ENCODE results near the gene ATAD2B. TPM values are rescaled to one million over a fixed set of nuclear protein-coding genes. Genes with fewer than 3 reads are reported as not detected.

Gene ATAD2B
- polyA plus RNA-seq, 4 donors: 15.8 to 25.7 (median 19.0) TPM

GRCh38 chr2:23916727-23917405 lies 10.1 kb downstream of the ATAD2B start:
- no peak for DNase-seq (ENCODE audit: low read depth in 4 of 4, low spot score in 2 of 4)

- no peak for DNase-seq (ENCODE audit: low read depth in 4 of 4, low spot score in 2 of 4)
Measured at GRCh38 chr2:23915327-23915726, 11.6 kb downstream of the ATAD2B start.

DNA sequence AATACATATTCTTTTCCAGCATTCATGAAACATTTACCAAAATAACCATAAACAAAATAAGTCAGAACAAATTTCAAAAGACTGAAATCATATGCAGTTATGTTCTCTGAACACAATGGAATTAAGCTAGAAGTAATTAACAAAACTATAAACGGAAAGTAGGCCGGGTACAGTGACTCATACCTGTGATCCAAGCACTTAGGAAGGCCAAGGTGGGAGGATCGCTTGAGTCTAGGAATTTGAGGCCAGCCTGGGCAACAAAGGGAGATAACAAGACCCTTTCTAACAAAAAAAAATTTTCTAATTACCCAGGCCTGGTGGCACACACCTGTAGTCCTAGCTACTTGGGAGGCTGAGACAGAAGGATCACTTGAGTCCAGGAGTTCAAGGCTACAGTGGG lies 14.9 kb downstream of the ATAD2B start:
- no peak for DNase-seq (ENCODE audit: low read depth in 4 of 4, low spot score in 2 of 4)

- DNase-seq (ENCODE audit: low read depth in 4 of 4, low spot score in 2 of 4): no peak
Measured at GRCh38 chr2:23905155-23905554, 21.8 kb downstream of the ATAD2B start.

DNA sequence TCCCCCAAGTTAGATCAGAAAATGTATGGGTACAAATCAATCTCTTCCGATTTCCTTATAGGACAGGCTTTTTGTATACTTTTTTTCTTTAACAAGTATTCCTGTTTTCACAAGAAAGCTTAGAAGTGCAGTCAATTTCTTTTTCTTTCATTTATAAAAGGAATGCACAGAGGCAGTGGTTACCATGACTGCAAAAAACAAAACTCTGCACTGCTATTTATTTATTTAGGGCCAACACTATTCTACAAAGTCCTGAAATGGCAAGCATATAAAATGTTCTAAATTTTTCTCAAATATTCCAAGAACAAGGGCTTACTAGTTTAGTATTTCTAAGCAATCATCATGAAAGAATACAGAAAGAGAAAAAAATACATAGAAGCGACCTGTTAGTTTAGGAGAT lies 22.2 kb downstream of the ATAD2B start:
- DNase-seq (ENCODE audit: low read depth in 4 of 4, low spot score in 2 of 4): no peak

DNA sequence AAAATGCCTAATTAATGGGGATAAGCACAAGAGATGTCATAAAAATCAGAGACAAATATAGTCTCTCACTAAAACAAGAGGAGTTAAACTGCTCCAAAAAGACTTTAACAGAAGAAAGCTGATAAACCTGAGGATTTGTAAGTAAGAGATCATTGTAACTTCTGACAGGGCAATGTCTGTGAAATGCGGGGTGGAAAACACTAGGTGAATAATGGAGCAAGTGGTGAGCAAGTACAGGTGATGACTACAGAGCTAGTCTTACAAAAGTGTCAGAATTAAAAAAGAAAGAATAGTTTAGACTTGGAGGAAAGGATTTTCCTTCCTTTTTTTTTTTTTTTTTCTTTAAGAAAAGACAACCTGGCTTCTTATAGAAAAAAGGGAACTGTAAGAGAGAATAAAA lies 22.7 kb downstream of the ATAD2B start:
- DNase-seq (ENCODE audit: low read depth in 4 of 4, low spot score in 2 of 4): no peak

DNA sequence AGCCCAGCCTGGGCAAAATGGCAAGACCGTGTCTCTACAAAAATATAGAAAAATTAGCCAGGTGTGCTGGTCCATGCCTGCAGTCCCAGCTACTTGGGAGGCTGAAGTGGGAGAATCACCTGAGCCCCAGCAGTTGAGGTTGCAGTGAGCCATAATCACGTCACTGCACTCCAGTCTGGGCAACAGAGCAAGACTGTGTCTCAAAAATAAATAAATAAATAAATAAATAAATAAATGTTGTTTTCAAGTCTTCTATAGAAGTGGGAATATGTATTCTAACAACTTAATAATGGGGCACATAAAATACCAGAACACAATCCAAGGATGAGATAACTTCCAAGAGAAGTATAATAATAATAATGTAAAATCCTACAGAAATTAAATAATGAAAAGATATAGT lies 23.9 kb downstream of the ATAD2B start:
- no peak for DNase-seq (ENCODE audit: low read depth in 4 of 4, low spot score in 2 of 4)

- no peak for DNase-seq (ENCODE audit: low read depth in 4 of 4, low spot score in 2 of 4)
Measured at GRCh38 chr2:23901966-23902846, 24.7 kb downstream of the ATAD2B start.

- no peak for DNase-seq (ENCODE audit: low read depth in 4 of 4, low spot score in 2 of 4)
Measured at GRCh38 chr2:23900541-23901322, 26.2 kb downstream of the ATAD2B start.

- DNase-seq (ENCODE audit: low read depth in 4 of 4, low spot score in 2 of 4): no peak
Measured at GRCh38 chr2:23900133-23900532, 26.8 kb downstream of the ATAD2B start.

DNA sequence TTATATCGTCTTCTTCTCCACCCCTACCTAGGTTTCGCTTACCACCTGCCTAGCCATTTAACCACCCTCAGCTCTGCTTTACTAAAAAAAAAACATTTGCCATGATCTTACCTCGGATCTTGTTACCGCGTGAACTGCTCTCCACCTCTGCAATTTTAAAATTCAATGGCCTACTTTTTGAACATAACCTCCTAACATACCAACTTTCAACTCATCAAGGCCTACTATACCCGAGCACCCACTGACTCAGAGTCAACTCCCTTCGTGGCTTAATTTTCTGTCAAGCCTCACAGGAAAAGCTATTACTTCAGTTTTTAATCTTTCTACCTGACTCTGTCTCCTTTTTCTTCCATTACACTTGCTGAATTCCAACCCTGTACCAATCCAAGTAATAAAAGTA lies 55.7 kb downstream of the ATAD2B start:
- DNase-seq (ENCODE audit: low read depth in 4 of 4, low spot score in 2 of 4): no peak

GRCh38 chr2:23867449-23867848 lies 59.5 kb downstream of the ATAD2B start:
- no peak for DNase-seq (ENCODE audit: low read depth in 4 of 4, low spot score in 2 of 4)

GRCh38 chr2:23862716-23863426 lies 64.1 kb downstream of the ATAD2B start:
- DNase-seq (ENCODE audit: low read depth in 4 of 4, low spot score in 2 of 4): no peak

DNA sequence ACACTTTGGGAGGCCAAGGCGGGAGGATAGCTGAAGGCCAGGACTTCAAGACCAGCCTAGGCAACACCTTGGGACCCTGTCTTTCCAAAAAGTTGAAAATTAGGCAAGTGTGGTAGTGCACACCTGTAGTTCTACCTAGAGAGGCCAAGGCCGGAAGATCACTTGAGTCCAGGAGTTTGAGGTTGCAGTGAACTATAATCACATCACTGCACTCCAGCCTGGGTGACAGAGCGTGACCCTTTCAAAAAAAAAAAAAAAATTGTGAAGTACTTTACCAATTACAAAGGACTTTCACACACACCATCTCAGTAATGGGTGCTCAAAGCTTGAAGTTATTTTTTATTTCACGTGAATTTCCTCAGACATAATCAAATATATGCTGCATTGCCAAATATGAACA lies 65.0 kb downstream of the ATAD2B start:
- no peak for DNase-seq (ENCODE audit: low read depth in 4 of 4, low spot score in 2 of 4)

DNA sequence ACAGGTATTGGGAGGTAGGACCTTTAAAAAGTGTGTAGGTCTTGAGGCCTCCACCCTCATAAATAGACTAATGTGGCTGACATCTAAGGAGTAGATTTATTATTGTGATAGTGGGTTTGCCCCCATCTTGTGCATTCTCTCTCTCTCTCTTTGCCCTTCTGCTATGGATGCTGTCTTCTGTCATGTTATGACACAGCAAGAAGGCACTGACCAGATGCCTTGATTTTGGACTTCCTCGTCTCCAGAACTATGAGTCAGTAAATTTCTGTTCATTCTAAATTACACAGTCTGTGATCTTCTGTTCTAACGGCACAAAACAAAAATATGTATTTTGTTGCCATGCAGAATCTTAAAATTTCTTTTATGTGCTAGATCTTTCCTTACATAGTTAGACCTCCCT lies 66.9 kb downstream of the ATAD2B start:
- DNase-seq (ENCODE audit: low read depth in 4 of 4, low spot score in 2 of 4): no peak

GRCh38 chr2:23859234-23859633 lies 67.7 kb downstream of the ATAD2B start:
- no peak for DNase-seq (ENCODE audit: low read depth in 4 of 4, low spot score in 2 of 4)

DNA sequence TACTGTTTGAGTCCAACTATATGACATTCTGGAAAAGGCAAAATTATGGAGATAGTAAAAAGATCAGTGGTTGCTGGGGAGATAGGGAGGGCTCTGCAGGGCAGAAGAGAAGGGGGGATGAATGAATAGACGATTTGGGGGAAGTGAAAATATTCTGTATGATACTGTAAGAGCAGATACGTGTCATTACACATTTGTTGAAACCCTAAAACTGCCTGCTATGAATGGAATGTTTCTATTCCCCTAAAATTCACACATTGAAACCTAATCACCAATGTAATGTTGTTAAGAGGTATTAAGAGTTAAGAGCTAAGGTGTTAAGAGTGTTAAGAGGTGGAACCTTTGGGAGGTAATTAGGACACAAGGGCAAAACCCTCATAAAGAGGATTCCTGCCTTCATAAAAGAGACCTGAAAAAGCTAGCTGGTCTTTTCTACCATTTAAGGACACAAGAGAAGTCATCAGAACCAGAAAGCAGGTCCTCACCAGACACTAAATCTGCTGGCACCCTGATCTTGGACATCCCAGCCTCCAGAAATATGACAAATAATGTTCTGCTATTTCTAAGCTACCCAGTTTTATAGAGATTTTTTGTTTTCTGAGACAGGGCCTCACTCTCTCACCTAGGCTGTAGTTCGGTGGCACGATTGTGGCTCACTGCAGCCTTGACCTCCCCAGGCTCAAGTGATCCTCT lies 76.2 kb downstream of the ATAD2B start:
- no peak for DNase-seq (ENCODE audit: low read depth in 4 of 4, low spot score in 2 of 4)

GRCh38 chr2:23844905-23845304 lies 82.0 kb downstream of the ATAD2B start:
- no peak for DNase-seq (ENCODE audit: low read depth in 4 of 4, low spot score in 2 of 4)

GRCh38 chr2:23843051-23843976 lies 83.6 kb downstream of the ATAD2B start:
- DNase-seq (ENCODE audit: low read depth in 4 of 4, low spot score in 2 of 4): no peak

Measured in left renal cortex interstitium (tissue), 4 donors.